DMS 273 (cell line): ENCODE measurements around the gene HORMAD2.

Experiments
- DNase-seq: peaks from one replicate; lab custom pipeline; 2025; ENCODE audit not compliant: unreplicated experiment; lab: John Stamatoyannopoulos, UW

The HORMAD2 gene

DNA sequence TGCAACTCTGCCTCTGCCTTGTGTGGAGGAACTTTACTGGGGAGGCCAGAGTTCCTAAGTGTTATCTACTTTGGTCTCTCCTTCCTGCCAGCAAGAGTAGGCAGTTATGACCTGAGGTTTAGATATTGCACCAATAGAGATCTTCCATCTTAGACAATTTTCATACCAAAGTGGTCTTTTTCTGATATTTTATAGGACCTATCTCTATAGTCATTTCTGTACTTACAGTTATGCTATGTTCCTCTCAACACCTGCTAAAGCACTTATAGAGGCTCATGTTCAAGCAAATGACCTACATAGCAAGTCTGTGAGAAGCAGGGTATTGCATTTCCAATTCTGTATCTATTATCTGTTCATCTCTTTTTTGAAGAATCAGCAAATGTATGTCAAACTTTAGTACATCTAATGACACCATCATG, 80.8 kb downstream of the HORMAD2 start:
- no peak for DNase-seq

DNA sequence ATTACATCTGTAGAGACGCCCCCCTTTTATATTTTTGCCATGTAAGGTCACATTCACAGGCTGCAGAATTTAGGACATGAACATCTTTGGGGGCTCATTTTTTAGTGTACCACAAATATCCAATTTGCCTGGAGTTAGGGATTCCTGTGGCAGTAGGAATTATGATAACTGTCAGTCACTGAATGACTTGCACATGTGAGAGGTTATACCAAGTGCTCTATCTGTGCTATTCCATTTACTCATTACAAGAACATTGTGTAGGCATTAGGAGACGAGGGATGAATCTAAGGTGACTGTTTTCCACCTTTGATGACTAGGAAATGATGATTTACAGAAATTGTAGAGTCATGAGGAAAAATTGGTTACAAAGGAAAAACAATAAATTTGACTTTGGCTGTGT, 87.0 kb downstream of the HORMAD2 start:
- no peak for DNase-seq

DNA sequence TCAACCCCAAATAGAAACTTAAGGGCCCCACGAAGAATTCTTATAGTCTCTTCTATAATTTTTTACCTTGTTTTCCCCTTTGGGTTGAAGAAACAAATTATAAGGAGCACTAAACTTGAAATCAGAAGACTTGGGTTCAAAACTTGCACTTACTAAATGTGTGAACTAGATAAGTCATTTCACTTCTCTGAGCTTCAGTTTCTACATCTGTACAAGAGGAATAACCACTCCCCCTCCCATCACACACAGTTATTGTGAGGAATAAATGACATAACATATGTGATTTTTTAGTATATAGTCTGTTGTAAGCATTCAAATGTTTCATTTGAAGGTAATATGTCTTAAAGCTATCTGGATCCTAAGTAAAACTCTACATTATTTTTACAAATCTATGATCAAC, 87.5 kb downstream of the HORMAD2 start:
- no peak for DNase-seq

DNA sequence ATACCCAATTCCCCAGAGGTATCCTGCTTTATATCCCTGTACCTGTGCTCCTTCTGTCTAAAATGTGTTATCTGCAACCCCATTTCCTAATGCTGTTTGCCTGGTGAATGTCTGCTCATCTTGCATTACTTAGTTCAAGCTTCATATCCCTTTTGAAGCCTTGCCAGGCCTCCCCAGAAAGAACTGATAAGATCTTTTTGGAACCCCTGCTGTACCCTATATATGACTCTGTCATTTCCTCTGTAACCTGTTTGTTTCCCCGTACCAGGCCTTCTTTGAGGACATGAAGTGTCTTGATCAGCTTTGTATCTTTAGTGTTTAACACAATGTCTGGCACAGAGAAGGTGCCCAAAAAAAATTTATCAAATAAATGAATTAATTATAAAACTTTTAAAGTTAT, 88.7 kb downstream of the HORMAD2 start:
- DNase-seq, result no peak

DNA sequence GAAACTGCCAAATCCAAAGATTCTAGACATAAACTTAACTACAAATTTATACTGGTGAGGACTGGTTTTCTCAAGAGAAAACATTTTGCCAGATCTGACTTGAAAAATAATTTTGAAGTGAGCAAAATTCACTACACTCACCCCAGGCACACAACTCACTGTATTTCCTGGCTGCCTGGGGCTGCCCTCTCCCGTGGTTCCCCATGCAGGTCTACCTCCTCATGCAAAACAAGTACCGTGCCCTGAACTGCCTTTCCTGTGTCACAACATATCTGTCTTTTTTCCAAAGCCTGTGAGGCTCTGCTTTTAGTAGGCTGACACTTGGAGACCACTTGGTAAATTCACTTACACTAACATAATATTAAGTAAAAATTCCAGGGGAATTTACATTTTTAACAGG, 89.9 kb downstream of the HORMAD2 start:
- DNase-seq, result no peak

DNA sequence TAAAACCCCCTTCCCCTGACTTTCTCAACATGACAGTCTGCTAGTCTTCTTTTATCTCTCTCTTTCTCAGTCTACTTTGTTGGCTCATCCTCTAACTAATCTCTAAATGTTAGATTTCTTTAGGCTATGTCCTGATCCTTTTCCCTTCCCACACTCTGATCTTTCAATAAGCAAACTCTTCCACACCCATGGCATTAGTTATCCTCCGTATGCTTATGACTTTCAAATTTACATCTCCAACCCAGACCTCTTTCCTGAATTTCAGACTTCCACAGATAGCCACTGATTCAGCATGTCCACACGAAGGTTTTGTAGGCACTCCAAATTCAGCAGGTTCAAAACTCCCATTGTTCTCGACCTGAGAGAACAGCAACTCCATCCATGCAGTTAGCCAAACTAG, 90.7 kb downstream of the HORMAD2 start:
- no peak for DNase-seq

DNA sequence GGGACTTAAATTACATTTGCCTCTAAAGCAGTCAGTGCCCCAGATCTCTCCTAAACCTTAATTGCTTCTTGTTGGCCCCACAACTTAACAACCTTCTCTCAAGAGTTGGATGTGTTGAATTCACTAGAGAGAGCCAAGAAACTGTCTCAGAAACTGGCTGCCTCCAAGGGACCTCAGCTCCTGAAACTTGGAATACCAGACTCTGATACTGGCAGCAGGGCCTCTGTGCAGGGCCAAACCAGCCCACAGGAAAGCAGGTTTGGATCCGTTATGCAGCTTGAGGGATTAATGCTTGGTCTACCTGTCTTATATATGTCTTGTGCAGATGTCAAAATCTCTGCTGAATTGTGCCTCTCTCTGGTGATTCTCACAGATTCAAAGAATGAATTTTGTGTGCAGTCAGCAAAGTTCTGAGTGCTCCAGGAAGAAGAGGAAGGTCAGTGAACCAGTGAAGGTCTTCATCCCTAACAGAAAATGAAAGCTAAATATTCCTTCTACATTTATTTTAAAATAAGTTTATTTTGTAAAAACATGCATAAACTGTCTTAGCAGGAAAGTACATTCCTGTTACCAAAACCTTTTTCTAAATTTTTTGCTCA, 95.5 kb downstream of the HORMAD2 start:
- DNase-seq, result no peak

DNA sequence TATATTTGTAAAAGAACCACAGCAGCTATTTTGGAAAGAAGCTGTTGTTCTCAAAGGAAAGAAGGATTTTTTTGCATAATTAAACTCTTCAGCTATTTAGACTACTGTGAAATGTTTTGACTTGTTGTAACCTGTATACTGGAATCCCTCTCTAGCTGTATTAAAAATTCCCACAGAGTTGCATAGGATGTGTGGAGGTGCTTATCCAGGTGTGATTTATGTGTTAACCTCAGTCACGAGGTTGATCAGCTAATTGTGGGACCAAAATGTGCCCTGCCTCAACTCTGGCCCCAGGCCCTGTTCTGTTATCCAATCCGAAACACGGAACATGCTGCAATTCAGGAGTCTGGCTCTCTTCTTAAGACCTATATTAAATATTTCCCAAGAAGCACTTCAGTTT, 96.2 kb downstream of the HORMAD2 start:
- DNase-seq, result no peak

DNA sequence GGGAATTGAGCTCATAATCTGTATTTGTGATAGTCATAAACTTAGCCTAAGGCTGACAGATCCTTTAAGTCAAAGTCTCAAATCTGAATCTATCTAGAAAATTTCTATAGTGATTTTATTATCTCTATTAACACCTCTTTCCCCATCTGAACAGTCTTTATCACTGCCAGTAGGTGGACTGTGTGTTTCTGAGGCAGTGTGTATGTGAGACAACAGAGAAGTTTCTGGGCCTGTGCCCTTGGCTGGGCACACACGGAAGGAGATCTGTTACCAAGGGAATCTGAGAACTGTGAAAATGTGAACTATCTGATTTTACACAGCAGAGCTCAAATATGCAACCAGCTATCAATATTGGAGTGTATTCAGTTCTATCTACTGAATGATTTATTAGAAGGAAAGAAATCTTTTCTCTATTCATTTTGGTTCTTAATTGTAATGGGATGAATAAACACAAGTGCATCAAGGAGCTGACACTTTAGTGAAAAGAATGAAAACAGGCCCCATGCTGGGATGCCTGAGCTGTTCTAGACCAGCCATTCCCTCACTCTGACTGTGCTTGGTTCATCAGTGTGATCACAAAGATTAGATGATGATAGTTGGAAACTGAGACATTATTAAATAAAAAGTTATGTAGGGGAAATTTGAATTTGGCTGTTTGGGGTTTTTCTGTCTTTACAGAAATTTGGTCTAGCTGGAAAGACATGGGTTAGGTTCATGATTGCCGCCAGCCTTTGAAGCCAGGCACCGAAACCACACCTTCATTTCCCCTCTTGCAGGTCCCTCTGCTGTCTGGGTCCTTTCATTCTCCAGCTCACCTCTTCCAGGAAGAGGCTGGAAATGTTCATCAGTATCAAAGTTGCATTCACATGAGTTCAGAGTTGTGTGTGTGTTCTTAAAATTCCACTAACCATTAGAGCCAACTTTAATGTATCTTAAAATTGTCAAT, 98.2 kb downstream of the HORMAD2 start:
- DNase-seq, result no peak

DNA sequence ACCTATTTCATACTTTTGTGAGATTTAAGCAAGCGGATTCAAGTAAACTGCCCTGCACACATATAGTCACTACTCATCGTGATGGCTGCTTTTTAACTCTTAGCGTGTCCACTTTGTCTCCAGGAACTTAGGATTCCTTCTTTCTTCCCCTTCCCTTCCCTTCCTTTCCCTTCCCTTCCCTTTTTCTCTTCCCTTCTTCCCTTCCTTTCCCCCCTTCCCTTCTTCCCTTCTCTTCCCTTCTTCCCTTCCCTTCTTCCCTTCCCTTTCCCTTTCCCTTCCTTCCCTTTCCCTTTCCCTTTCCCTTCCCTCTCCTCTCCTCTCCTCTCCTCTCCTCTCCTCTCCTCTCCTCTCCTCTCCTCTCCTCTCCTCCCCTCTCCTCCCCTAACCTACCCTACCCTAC, 100.4 kb downstream of the HORMAD2 start:
- no peak for DNase-seq

DNA sequence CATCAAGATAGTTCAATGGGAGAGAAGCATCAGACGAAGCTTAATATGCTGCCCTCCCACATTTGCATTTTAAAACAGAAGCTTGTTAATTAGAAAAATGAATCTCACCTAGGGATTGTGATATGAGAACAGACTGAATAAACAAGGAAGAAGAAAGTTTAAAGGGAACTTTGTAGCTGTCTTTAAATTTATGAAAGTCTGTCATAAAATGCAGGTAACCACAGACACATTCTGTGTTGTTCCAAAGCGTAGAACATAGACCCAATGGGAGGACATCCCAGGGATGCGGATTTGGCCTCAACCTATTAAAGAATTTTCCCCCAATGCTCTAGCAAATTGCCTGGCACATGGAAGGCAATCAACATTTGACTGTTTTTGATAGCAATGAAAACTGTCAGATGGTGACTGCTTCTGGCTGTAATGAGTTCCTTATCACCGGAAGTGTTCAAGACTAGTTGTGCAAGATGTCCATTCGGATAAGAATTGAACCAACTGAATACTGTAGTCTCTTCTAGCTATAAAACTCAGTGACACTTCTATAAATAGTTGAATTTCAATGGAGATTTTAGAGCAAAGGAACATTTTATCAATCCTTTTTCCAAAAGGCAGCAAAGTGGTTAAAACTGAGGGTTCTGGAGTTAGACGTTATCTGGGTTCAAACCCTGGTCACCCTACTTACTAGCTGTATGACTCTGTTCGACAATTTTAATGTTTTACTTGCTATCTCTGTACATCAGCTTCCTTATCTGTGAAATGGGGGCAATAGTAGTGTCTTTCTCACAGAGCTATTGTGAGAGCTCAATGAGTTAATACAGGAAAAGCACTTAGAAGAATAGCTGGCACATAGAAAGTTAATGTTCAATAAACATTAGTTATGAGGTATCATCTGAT, 101.4 kb downstream of the HORMAD2 start:
- no peak for DNase-seq

DNA sequence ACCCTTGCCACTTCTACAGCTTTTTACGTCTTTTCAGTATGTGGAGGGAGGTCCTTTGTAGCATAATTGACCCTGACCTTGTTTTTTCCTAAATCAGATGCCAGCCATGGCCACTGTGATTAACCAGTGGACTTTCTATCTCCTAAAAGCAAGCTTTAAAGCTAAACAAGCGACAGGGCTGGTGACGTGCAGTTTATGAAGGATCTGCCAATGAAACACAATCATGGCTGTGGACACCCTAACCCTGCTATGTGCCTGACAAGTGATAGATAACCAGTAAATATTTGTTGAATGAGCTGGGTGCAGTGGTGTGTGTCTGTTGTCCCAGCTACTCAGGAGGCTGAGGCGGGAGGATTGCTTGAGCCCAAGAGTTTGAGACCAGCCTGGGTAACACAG, 102.1 kb downstream of the HORMAD2 start:
- no peak for DNase-seq

DNA sequence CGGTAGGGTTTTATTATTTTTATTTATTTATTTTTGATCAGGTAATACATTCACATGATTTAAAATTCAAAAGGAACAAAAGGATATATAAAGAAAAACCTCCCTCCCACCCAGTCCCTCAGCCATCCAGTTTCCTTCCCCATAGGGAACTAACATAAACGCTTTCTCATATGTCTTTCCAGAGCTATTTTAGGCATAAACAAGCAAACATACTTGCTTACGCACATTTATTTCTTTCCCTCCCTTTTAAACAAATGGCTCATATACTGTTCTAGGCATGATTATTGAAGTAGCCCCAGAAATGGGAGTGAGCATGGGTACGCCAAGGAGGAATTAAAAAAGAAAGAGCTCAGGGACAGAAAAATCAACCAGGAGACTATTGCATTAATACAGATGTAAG, 102.6 kb downstream of the HORMAD2 start:
- no peak for DNase-seq

DNA sequence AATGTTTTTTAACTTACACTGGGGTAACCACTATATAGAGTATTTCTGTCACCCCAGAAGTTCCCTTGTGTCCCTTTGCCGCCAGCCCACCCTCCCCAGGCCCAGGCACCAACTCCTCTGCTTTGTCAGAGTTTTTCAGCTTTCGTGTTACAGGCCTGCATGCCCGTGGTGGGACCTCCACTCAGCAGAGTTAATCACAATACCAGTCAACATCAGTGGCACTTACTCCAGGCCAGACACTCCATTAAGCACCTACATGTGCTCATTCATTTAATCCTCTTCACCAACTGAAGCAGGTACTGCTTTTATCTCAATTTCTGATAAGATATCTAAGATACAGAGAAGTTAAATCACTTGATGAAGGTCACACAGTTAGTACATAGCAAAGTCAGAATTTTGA, 103.0 kb downstream of the HORMAD2 start:
- DNase-seq, result no peak

DNA sequence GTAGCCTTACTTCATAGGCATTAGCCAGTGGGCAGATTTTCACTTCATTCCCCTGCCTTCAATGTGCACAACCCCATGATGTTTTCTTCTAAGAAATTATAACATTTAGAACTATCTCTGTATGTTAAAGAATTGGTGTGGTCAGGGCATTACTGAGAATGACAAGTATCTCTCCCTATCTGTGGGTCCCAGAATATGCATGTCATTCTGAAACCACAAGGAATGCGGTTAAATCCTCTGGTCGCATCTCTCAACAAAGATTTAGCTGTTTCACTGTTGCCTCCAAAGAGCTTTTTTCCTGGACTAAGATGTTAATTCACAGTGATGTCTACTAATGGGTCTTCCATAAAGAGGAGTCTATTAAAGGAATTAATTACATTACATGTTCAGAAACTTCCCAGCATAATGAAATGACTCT, 103.6 kb downstream of the HORMAD2 start:
- no peak for DNase-seq

DNA sequence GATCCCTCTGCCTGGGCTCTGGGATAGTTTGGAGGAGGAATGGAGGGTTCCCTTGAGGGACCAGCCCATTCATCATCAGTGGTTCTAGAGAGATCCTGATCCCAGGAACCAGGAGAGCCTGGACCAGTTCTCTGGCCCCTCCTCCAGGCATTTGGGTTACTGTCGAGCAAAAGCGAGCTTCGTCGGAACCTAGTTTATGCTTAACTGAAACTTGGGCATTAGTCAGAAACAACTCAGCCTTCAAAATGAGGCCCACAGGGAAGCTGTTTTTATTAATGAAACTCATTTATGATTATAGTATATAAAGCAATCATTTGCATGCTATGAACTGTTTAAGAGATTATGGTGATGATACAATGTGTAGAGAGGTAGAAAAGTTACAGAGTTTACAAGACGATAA, 104.9 kb downstream of the HORMAD2 start:
- DNase-seq, result no peak

DNA sequence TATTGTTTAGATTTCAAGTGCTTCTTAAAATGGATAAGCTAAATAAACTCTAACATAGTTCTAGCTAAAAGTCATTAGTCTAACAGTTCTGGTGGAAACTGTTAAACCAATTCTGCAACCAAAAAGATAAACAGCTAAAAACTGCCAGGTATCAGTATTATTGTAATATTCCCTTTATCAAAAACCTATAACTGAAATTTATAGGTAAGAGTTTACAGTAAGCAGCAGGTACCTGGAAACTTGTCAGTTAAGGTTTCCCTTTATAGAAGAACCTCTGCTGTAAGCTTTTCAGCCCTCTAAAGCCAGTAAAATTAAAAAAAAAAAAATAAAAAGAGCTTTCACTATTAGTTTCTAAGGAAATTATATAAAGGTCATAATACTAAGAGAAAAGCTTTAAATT, 105.3 kb downstream of the HORMAD2 start:
- no peak for DNase-seq

DNA sequence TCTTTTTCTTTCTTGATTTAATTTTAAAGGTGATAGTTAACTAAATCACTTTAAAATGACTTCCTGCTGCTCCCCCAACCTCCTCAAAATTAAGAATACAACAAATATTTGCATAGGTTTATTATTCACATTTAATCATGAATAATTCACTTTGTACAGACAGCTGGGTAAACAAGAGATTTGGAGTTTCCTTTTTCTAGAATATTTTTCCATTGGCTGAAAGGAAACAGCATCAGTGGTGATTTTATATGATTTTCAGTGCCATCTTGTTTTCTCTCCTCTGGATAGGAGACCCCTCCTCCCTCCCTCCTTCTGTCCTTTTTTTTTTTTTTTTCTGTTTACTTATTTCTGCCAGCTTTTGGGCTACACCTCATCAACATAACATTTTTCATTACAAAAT, 105.8 kb downstream of the HORMAD2 start:
- DNase-seq, result no peak

DNA sequence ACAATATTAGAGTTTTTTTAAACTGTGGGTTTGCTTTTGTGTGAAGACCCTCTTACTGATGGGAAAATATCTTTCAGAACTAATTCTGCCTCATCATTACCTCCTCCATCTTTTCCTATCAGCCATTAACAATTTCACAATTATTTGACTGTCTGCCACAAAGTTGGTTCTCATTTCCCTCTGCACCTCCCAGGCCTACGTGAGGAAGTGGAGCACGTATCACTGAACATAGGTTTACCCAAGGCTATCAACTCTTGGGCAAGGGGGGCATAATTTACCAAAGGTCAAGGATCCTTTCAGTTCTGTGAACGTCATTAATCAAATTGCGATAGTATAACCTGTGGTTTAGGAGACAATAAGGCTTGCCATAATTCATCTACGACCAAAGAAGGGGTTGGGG, 106.2 kb downstream of the HORMAD2 start:
- no peak for DNase-seq

DNA sequence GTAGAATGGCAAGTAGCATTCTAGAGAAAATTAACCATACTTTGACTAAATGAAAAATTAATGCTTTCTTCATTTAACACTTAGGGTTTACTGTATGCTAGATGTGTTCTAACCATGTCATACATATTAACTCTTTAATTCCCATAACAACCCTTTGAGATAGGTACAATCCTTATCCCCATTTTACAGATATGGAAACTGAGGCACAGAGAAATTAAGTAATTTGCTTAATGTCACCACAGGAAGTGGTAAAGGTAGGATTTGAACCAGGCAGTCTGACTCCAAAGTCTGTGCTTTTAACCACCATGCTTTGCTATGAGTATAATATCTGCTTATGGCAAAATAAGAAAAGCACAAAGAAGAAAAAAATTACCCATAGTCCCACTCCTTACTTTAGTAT, 106.8 kb downstream of the HORMAD2 start:
- DNase-seq, result no peak

DNA sequence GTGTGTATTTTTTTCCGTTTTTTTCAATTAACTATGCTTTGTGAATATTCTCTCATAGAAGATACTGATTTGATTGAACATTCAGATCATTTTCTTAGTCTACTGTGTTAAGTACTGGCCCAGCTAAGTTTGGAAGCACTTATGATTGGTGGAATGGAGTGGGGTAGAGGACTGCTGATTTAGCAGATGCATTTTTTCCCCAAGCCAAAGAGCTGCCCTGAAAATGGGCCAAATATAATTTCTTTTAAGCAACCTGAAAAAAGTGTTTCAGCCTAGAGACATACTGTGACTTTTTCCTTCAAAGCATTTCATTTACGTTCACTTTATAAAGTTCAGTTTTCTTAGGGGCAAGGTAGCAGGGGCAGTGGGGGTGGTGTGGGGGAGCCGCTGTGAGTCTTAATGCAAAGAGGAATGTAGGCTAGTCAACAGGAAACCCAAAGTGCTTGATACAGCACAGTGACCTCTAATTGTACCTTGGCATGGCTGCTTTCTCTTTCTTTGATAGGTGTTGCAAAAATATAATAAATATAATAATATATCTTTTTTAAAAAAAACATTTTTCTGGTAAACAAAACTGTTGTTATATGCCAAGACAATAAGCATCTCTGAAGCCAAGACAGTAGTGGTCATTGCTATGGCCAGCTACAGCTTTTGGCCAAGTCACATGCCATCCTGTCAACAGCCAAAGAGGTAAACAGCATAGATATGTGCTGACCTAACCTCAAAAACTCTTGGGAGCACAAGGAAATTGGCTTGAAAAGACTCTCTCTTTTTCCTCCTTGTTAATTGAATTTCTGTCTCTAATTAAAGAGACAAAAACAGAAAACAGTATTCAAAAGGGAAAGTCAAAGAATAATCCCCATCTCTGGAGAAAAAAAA, 107.5 kb downstream of the HORMAD2 start:
- no peak for DNase-seq
